ENCODE data around the gene STK10.

STK10 gene

GRCh38 chr5:172005708-172006320 is 182.2 kb downstream of the STK10 start:
- no peak for DNase-seq

- no peak for DNase-seq
These were observed 183.2 kb downstream of the STK10 start for GRCh38 chr5:172004824-172005237.

GRCh38 chr5:172003746-172004145 is 184.3 kb downstream of the STK10 start:
- no peak for DNase-seq

- DNase-seq, result no peak
These were observed 185.0 kb downstream of the STK10 start for GRCh38 chr5:172002840-172003512.

GRCh38 chr5:172002310-172002709 is 185.7 kb downstream of the STK10 start:
- DNase-seq, result no peak

GRCh38 chr5:171999877-172000276 is 188.1 kb downstream of the STK10 start:
- DNase-seq, result no peak

- no peak for DNase-seq
These were observed 188.9 kb downstream of the STK10 start for GRCh38 chr5:171999100-171999499.

GRCh38 chr5:171997011-171997410 is 191.0 kb downstream of the STK10 start:
- no peak for DNase-seq

GRCh38 chr5:171992813-171993212 is 195.2 kb downstream of the STK10 start:
- DNase-seq, result no peak

GRCh38 chr5:171992305-171992704 is 195.7 kb downstream of the STK10 start:
- DNase-seq, result no peak

All from NCI-H1436 (cell line).